ENCODE data around the gene PLVAP. TPM values are rescaled to one million over a fixed set of nuclear protein-coding genes. Genes with fewer than 3 reads are reported as not detected.

The PLVAP gene
- polyA plus RNA-seq, 1 experiment, result not detected

- CTCF ChIA-PET, result interaction anchor here (0.9 kb wide), 2 partner anchors 10 to 28 kb away, joined by 3 to 4 read pairs; no protein-coding TSS in a partner anchor
- no peak for TF ChIP-seq CTCF (IDR thresholded peaks at IDR 0.05; ENCODE audit: insufficient read depth, low read depth, low read length)
- POLR2A ChIA-PET, result no interaction called here
- Histone ChIP-seq H3K36me3 (ENCODE audit: control insufficient read depth, insufficient read depth, low read length) (no peaks in the 10 kb centered on the region), H3K4me3 (ENCODE audit: low read depth, low read length) (no peak overlapping the region), H3K27me3 (ENCODE audit: control insufficient read depth, insufficient read depth, low read length) (no peaks in the 10 kb centered on the region)
- DNase-seq (ENCODE audit: low read depth), result no peak
Observed at GRCh38 chr19:17357078-17357666, 20.0 kb downstream of the PLVAP start.

GRCh38 chr19:17353386-17353785 lies 23.8 kb downstream of the PLVAP start:
- ChIA-PET POLR2A (no interaction called here), CTCF (interaction anchor here (1.5 kb wide), 1 partner anchor 33 kb away, joined by 5 read pairs; no protein-coding TSS in a partner anchor)
- no peaks in the 10 kb centered on the region for H3K27me3 ChIP-seq (ENCODE audit: control insufficient read depth, insufficient read depth, low read length)
- no peak for TF ChIP-seq CTCF (IDR thresholded peaks at IDR 0.05; ENCODE audit: insufficient read depth, low read depth, low read length)
- no peaks in the 10 kb centered on the region for H3K36me3 ChIP-seq (ENCODE audit: control insufficient read depth, insufficient read depth, low read length)
- no peak overlapping the region for H3K4me3 ChIP-seq (ENCODE audit: low read depth, low read length)
- no peak for DNase-seq (ENCODE audit: low read depth)

- ChIA-PET POLR2A (no interaction called here), CTCF (interaction anchor here (1.5 kb wide), 1 partner anchor 33 kb away, joined by 5 read pairs; no protein-coding TSS in a partner anchor)
- DNase-seq (ENCODE audit: low read depth), result no peak
- H3K4me3 ChIP-seq (ENCODE audit: low read depth, low read length), result no peak overlapping the region
- TF ChIP-seq CTCF (IDR thresholded peaks at IDR 0.05; ENCODE audit: insufficient read depth, low read depth, low read length), result no peak
- H3K36me3 ChIP-seq (ENCODE audit: control insufficient read depth, insufficient read depth, low read length), result no peaks in the 10 kb centered on the region
- no peaks in the 10 kb centered on the region for H3K27me3 ChIP-seq (ENCODE audit: control insufficient read depth, insufficient read depth, low read length)
Observed at GRCh38 chr19:17352608-17353280, 24.4 kb downstream of the PLVAP start.

GRCh38 chr19:17351815-17352435 lies 25.2 kb downstream of the PLVAP start:
- DNase-seq (ENCODE audit: low read depth), result no peak
- Histone ChIP-seq H3K27me3 (ENCODE audit: control insufficient read depth, insufficient read depth, low read length) (no peaks in the 10 kb centered on the region), H3K4me3 (ENCODE audit: low read depth, low read length) (no peak overlapping the region), H3K36me3 (ENCODE audit: control insufficient read depth, insufficient read depth, low read length) (no peaks in the 10 kb centered on the region)
- ChIA-PET POLR2A (no interaction called here), CTCF (no interaction called here)
- TF ChIP-seq CTCF (IDR thresholded peaks at IDR 0.05; ENCODE audit: insufficient read depth, low read depth, low read length), result no peak

GRCh38 chr19:17348700-17349099 lies 28.4 kb downstream of the PLVAP start:
- CTCF ChIA-PET, result interaction anchor here (1.5 to 9.8 kb wide), 2 partner anchors 10 to 38 kb away, joined by 5 to 121 read pairs; no protein-coding TSS in a partner anchor

More at GRCh38 chr19:17348700-17349099, 28.4 kb downstream of the PLVAP start:
- no peak for TF ChIP-seq CTCF (IDR thresholded peaks at IDR 0.05; ENCODE audit: insufficient read depth, low read depth, low read length)
- Histone ChIP-seq H3K4me3 (ENCODE audit: low read depth, low read length) (no peak overlapping the region), H3K27me3 (ENCODE audit: control insufficient read depth, insufficient read depth, low read length) (no peaks in the 10 kb centered on the region), H3K36me3 (ENCODE audit: control insufficient read depth, insufficient read depth, low read length) (no peaks in the 10 kb centered on the region)
- POLR2A ChIA-PET, result no interaction called here
- no peak for DNase-seq (ENCODE audit: low read depth)
